ENCODE results near the gene SLC24A3.

SLC24A3 gene

GRCh38 chr20:19272976-19273654 lies 60.7 kb downstream of the SLC24A3 start:
- no peak for DNase-seq

DNA sequence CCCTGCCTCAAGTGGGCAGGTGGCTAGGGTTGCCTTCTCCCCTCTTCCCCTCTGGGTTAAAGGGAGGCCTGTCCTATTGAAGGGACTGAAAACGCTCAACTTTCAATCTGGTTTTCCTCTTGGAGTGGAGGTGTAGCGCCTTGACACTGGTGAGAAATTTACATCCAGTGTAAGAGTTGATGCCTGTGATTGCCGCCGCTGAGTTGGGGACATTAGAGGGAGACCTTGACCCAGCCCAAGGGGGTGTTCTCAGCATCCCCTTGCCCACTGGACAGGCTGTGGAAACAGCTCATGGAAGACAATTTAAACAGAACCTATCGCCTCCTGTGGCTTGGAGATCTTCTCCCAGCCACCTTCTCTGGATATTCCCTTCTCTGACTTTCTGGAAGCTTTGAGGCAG lies 61.6 kb downstream of the SLC24A3 start:
- DNase-seq = no peak

GRCh38 chr20:19274412-19275015 lies 62.1 kb downstream of the SLC24A3 start:
- no peak for DNase-seq

GRCh38 chr20:19275038-19275629 lies 62.7 kb downstream of the SLC24A3 start:
- DNase-seq = no peak

- no peak for DNase-seq
Measured at GRCh38 chr20:19275630-19276071, 63.2 kb downstream of the SLC24A3 start.

GRCh38 chr20:19277381-19277780 lies 64.9 kb downstream of the SLC24A3 start:
- DNase-seq = no peak

GRCh38 chr20:19283490-19284025 lies 71.1 kb downstream of the SLC24A3 start:
- no peak for DNase-seq

DNA sequence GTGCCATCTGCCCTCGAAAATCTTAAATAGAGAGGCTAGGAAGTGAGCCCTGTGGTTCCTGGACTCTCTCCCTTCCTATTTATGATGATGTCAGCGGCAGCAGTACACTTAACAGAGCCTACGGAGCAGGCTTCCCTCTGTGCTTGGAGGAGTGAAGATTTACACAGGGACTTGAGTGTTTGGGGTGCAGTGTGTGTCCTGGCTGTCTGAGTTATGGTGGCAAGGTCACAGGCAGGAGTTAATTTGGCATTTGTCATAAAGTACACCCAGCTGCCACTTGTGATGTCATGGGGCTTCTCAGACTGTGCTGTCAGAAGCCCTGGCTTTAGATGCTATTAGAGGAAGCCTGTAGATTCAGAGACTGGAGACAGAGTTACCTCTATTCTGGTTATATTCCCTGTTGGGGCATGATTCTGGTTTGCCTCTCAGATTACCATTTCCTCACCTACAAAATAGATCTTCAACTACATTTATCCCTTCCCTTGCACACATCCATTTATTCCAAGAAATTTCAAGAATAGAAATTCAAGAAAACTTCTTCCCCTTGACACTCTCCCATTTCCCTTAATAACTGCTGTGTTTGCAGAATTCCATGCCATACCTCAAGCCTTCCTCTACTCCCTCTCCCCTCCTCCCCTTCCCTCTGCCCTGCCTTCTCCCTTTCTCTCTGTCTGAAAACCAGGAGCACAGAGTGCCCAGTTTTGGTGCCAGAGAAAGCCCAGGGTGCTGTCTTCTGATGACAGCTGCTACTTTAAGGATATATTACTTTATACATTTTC lies 72.1 kb downstream of the SLC24A3 start:
- no peak for DNase-seq

GRCh38 chr20:19285436-19285835 lies 73.0 kb downstream of the SLC24A3 start:
- no peak for DNase-seq

- no peak for DNase-seq
Measured at GRCh38 chr20:19288061-19288460, 75.6 kb downstream of the SLC24A3 start.

- no peak for DNase-seq
Measured at GRCh38 chr20:19288636-19289035, 76.2 kb downstream of the SLC24A3 start.

DNA sequence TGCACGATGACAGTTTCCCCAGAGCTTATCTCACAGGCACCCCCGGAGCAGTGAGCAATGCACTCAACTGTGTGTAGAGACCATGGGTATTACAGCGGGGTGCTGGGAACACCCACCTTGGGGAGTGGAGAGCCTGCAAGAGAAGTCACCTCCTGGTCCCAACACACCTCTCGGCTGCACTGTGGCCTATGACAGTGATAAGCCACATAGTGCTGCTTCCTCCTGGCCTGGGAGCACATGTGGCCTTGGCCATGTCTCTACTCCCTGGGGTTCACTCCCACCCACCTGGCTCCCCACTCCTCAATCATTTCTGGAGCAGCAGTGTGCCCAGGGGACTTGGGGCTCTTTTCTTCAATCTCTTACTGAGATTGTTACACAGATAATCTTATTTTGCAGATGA lies 77.0 kb downstream of the SLC24A3 start:
- DNase-seq = no peak

DNA sequence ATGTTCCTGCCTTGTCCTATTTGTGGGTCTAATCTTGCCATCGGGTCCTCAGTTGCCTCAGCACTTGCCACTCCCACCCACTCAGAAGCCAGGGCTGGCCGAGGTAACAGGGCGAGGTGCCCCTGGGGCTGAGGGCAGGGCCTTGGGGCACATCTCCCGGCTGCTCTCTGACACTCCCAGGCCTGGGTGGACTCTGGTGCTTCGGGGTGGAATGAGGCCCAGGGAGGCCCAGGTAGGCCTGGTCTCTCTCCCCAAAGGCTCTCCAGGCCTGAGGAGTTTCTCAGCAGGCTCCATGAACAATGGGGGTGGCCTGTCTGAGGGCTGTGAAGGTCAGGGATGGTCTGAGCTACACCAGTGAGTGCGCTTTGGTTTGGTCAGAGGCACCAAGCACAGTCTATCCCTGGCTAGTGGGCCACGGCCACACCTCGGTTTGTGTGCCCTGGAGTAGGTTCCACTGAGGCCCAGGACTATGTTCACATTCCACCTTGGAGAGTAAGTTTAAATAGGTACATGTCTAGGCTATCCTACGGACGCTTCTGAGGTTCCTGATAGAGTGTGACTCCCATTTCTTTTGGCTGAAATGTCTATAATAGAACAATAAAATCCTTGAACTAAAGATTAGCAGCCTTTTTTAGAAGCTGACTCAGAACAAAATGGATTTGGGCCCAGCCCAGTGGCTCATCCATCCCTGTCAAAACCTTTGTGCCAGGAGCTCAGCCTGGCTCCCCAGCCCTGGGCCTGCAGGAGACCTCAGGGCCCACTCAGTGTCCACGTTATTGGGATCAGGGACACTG lies 78.8 kb downstream of the SLC24A3 start:
- DNase-seq = no peak

GRCh38 chr20:19291818-19292132 lies 79.3 kb downstream of the SLC24A3 start:
- no peak for DNase-seq

GRCh38 chr20:19292254-19292653 lies 79.8 kb downstream of the SLC24A3 start:
- DNase-seq = no peak

DNA sequence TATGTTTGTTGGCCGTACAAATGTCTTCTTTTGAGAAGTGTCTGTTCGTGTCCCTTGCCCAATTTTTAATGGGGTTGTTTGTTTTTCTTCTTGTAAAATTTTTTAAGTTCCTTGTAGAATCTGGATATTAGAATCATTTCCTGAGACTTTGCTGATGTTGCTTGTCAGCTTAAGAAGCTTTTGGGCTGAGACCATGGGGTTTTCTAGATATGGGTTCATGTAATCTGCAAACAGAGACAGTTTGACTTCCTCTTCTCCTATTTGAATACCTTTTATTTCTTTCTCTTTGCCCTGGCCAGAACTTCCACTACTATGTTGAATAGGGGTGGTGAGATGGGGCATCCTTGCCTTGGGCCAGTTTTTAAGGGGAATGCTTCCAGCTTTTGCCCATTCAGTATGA lies 82.6 kb downstream of the SLC24A3 start:
- DNase-seq = no peak

GRCh38 chr20:19298652-19299051 lies 86.2 kb downstream of the SLC24A3 start:
- DNase-seq = no peak

DNA sequence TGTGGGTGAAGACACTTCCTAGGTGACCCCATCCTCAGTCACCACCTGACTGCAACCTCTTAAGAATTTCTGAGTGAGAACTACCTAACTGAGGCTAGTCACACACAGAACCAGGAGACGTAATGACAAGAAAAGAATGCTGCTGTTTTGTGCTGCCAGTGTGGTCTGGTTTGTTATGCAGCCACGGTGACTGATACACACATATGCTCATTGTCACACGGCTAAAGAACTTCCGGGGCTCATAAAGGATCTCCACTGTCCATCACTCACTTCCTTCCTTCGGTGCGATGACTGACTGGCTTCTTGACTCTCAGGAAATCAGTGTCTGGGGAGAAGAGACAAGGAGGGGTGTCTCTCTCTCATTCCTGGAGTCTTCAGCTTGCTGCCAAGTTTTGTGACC lies 88.0 kb downstream of the SLC24A3 start:
- no peak for DNase-seq

GRCh38 chr20:19301142-19301541 lies 88.7 kb downstream of the SLC24A3 start:
- DNase-seq = no peak

DNA sequence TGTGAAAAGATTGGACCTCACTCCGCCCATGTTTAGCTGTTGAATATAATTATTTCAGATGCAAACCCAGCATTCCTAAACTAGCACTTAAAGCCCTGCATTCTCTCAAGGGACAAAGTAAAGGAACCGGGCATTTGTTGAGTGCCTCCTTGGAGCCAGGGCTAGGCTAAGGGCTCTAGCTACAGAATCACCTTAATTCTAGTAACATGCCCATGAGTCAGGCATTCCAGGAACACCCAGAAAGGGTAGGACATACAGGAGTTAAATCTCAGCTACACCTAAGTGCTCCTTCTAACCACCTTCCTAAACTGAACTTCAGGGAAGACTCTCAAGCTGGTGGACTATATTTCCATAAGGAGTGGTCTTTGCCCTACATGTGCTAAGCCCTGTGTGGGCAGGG lies 89.4 kb downstream of the SLC24A3 start:
- no peak for DNase-seq

GRCh38 chr20:19302714-19303113 lies 90.3 kb downstream of the SLC24A3 start:
- DNase-seq = no peak

- no peak for DNase-seq
Measured at GRCh38 chr20:19304389-19304788, 91.9 kb downstream of the SLC24A3 start.

Data from cortex of kidney (tissue), 1 donor.